SK-MEL-5 (cell line): ENCODE results near the gene DUSP19. TPM values are rescaled to one million over a fixed set of nuclear protein-coding genes. Genes with fewer than 3 reads are reported as not detected.
A peak's percentile ranks its signal among the peaks of the same experiment; 100 is the strongest.

Source experiments
- DNase-seq: peaks from one replicate; pipeline ENCODE4 v3.0.0-alpha.2; 2016; ENCODE audit warnings: low read depth, low spot score
- in situ Hi-C: cut with HindIII; loops from 2 replicates; pipeline ENCODE4 v1.10.0; 2016; ENCODE audit warnings: low sequenced_read_pairs, high pct_unique_total_duplicates, low pct_unique_long_range_greater_than_20kb
- small RNA-seq, 2 experiments: library from RNA; depleted of rRNA; stranded (forward); fragments of <200 nt; gene quantifications; one replicate each; pipeline ENCODE3, GENCODE V24; 2014
- total RNA-seq: library from RNA; depleted of rRNA; stranded (reverse); fragments of >200 nt; shearing (Covaris generic); gene quantifications from 2 replicates; pipeline ENCODE4 v1.2.3, GENCODE V29; 2014; rRNA removed

DUSP19 gene
- total RNA-seq, 1 experiment from 2014 or later: 8.1 TPM

- no peak for DNase-seq
- in situ Hi-C loops: no loop called here
These were observed 27.0 kb downstream of the DUSP19 start for GRCh38 chr2:183105402-183106134.

GRCh38 chr2:183112577-183112976 lies 34.0 kb downstream of the DUSP19 start:
- no peak for DNase-seq

GRCh38 chr2:183113630-183114029 lies 35.1 kb downstream of the DUSP19 start:
- in situ Hi-C loops: no loop called here
- DNase-seq: no peak

More at GRCh38 chr2:183112577-183112976, 34.0 kb downstream of the DUSP19 start:
- in situ Hi-C loops: no loop called here

GRCh38 chr2:183117226-183117625 lies 38.7 kb downstream of the DUSP19 start:
- no peak for DNase-seq
- in situ Hi-C loops: no loop called here

- DNase-seq: no peak
- in situ Hi-C loops: no loop called here
These were observed 44.8 kb downstream of the DUSP19 start for GRCh38 chr2:183123117-183123958.

- in situ Hi-C loops: no loop called here
- no peak for DNase-seq
These were observed 45.3 kb downstream of the DUSP19 start for GRCh38 chr2:183123959-183124221.

- in situ Hi-C loops: no loop called here
These were observed 45.8 kb downstream of the DUSP19 start, which contains the start of gene NUP35 for GRCh38 chr2:183124222-183124956. TSS of gene NUP35 (plus strand) at chr2:183124443. CDS start at chr2:183124458, 15 bp downstream.

GRCh38 chr2:183124957-183125255 lies 46.4 kb downstream of the DUSP19 start:
- in situ Hi-C loops: no loop called here
- no peak for DNase-seq

More at GRCh38 chr2:183124222-183124956, 45.8 kb downstream of the DUSP19 start, which contains the start of gene NUP35:
- DNase-seq: peak; percentile 91

GRCh38 chr2:183125659-183126341 lies 47.3 kb downstream of the DUSP19 start:
- in situ Hi-C loops: no loop called here
- DNase-seq: no peak

- no peak for DNase-seq
- in situ Hi-C loops: no loop called here
These were observed 48.1 kb downstream of the DUSP19 start for GRCh38 chr2:183126635-183127034.

GRCh38 chr2:183134016-183134415 lies 55.5 kb downstream of the DUSP19 start:
- no peak for DNase-seq
- in situ Hi-C loops: no loop called here

- in situ Hi-C loops: no loop called here
- no peak for DNase-seq
These were observed 70.4 kb downstream of the DUSP19 start for GRCh38 chr2:183148955-183149354.

GRCh38 chr2:183149489-183149888 lies 70.9 kb downstream of the DUSP19 start:
- in situ Hi-C loops: no loop called here
- DNase-seq: no peak

Small RNA genes lying within 50 kb of the gene (small RNA-seq; reads per million reads assigned to genes)
- gene RF00599: 0 reads per million in 2 experiments

Other genes starting within 250 kb of the DUSP19 start
- not detected in 2 replicates for gene FRZB, start 212.1 kb upstream of the DUSP19 start, total RNA-seq
- gene NCKAP1, start 40.3 kb upstream of the DUSP19 start, total RNA-seq: 124 and 125 TPM in 2 replicates
- gene NUP35, start 45.7 kb downstream of the DUSP19 start, total RNA-seq: 23.8 and 31.8 TPM in 2 replicates